ENCODE data around the gene GRIN2D. TPM values are rescaled to one million over a fixed set of nuclear protein-coding genes. Genes with fewer than 3 reads are reported as not detected.

GRIN2D gene
- total RNA-seq, 1 experiment from 2014 or later = 23.0 TPM

- ChIA-PET CTCF (interaction anchor here (0.7 to 2.4 kb wide), 13 partner anchors 10 to 191 kb away, joined by 3 to 13 read pairs (median 5); partner anchors contain the start of gene TMEM143), POLR2A (no interaction called here)
- Mint-ChIP-seq H3K36me3 (peaks cover 8% of the 10 kb centered on the region), H3K4me3 (peak overlapping the region; percentile 83), H3K27ac (no peak overlapping the region), H3K9me3 (no peaks in the 10 kb centered on the region), H3K4me1 (peaks cover 46% of the 10 kb centered on the region), H3K27me3 (ENCODE audit: low read depth) (peaks cover 58% of the 10 kb centered on the region)
- TF ChIP-seq MAX (CRISPR knock-in tag; IDR thresholded peaks at IDR 0.05) (0 out of 2 replicates have a peak, but pooled peaks have one; percentile 5), ZBTB43 (CRISPR knock-in tag; IDR thresholded peaks at IDR 0.05) (no peak), NR1H2 (CRISPR knock-in tag; IDR thresholded peaks at IDR 0.05) (no peak)
- ATAC-seq (peak; percentile 1; the same call in 1 of the 2 replicates), DNase-seq (ENCODE audit: low spot score) (no peak)
Observed at GRCh38 chr19:48392860-48393558, 459 bp upstream of the GRIN2D start.

GRCh38 chr19:48394331-48395169 lies 1.1 kb downstream of the GRIN2D start:
- Mint-ChIP-seq H3K4me1 (peaks cover 53% of the 10 kb centered on the region), H3K27ac (no peak overlapping the region), H3K36me3 (no peaks in the 10 kb centered on the region), H3K9me3 (no peaks in the 10 kb centered on the region), H3K27me3 (ENCODE audit: low read depth) (peaks cover 60% of the 10 kb centered on the region), H3K4me3 (peak overlapping the region; percentile 83)
- TF ChIP-seq ZSCAN18 (CRISPR knock-in tag; IDR thresholded peaks at IDR 0.05) (no peak), PRRX2 (CRISPR knock-in tag; IDR thresholded peaks at IDR 0.05) (0 out of 2 replicates have a peak, but pooled peaks have one; percentile 13)
- ChIA-PET CTCF (interaction anchor here (0.8 to 2.4 kb wide), 9 partner anchors 13 to 189 kb away, joined by 3 to 13 read pairs (median 5); partner anchors contain the start of gene TMEM143), POLR2A (interaction anchor here (0.8 kb wide), 1 partner anchor 10 kb away, joined by 3 read pairs; no protein-coding TSS in a partner anchor)
- DNase-seq (ENCODE audit: low spot score) (no peak), ATAC-seq (no peak)

GRCh38 chr19:48395170-48395455 lies 1.6 kb downstream of the GRIN2D start:
- POLR2A ChIA-PET = interaction anchor here (0.6 to 0.8 kb wide), 2 partner anchors 9 to 20 kb away, joined by 3 to 6 read pairs; no protein-coding TSS in a partner anchor
- ATAC-seq (no peak), DNase-seq (ENCODE audit: low spot score) (no peak)
- Mint-ChIP-seq H3K36me3 (no peaks in the 10 kb centered on the region), H3K27ac (no peak overlapping the region), H3K9me3 (no peaks in the 10 kb centered on the region), H3K27me3 (ENCODE audit: low read depth) (peaks cover 60% of the 10 kb centered on the region), H3K4me1 (peaks cover 54% of the 10 kb centered on the region), H3K4me3 (peak overlapping the region; percentile 59)
- TF ChIP-seq KAT7 (CRISPR knock-in tag; IDR thresholded peaks at IDR 0.05; ENCODE audit: borderline replicate concordance) (no peak), CREB1 (CRISPR knock-in tag; IDR thresholded peaks at IDR 0.05) (no peak), FOXJ3 (CRISPR knock-in tag; IDR thresholded peaks at IDR 0.05; ENCODE audit: borderline replicate concordance) (no peak), IRF2 (CRISPR knock-in tag; IDR thresholded peaks at IDR 0.05; ENCODE audit: borderline replicate concordance, low read depth) (no peak), ESRRA (CRISPR knock-in tag; IDR thresholded peaks at IDR 0.05; ENCODE audit: borderline replicate concordance) (no peak), NFATC4 (CRISPR knock-in tag; IDR thresholded peaks at IDR 0.05) (no peak)
- CTCF ChIA-PET = interaction anchor here (0.7 to 2.4 kb wide), 7 partner anchors 11 to 289 kb away, joined by 3 to 13 read pairs (median 4); no protein-coding TSS in a partner anchor

- peaks cover 56% of the 10 kb centered on the region for H3K4me1 Mint-ChIP-seq
- no peak for TF ChIP-seq FOXK1 (CRISPR knock-in tag; IDR thresholded peaks at IDR 0.05)
- no peak for TF ChIP-seq ZNF138 (CRISPR knock-in tag; conservative IDR thresholded peaks at IDR 0.05)
- DNase-seq (ENCODE audit: low spot score) (no peak), ATAC-seq (no peak)
- CTCF ChIA-PET = interaction anchor here (0.6 to 1.4 kb wide), 7 partner anchors 11 to 316 kb away, joined by 3 to 5 read pairs (median 4); no protein-coding TSS in a partner anchor
- H3K27me3 Mint-ChIP-seq (ENCODE audit: low read depth) = peaks cover 60% of the 10 kb centered on the region
- peak overlapping the region; percentile 59 for H3K4me3 Mint-ChIP-seq
- H3K9me3 Mint-ChIP-seq = no peaks in the 10 kb centered on the region
- H3K36me3 Mint-ChIP-seq = no peaks in the 10 kb centered on the region
- no peak overlapping the region for H3K27ac Mint-ChIP-seq
- POLR2A ChIA-PET = interaction anchor here (0.6 to 1.2 kb wide), 3 partner anchors 9 to 20 kb away, joined by 3 to 6 read pairs (median 3); no protein-coding TSS in a partner anchor
Observed at GRCh38 chr19:48395499-48395898, 2.0 kb downstream of the GRIN2D start.
